ENCODE data around the gene ARMC6.
"Not testable (repeated sequence)": the region's sequence is repeated elsewhere in the genome, so short reads cannot be mapped to it uniquely, and the experiment has no call there.

DNA sequence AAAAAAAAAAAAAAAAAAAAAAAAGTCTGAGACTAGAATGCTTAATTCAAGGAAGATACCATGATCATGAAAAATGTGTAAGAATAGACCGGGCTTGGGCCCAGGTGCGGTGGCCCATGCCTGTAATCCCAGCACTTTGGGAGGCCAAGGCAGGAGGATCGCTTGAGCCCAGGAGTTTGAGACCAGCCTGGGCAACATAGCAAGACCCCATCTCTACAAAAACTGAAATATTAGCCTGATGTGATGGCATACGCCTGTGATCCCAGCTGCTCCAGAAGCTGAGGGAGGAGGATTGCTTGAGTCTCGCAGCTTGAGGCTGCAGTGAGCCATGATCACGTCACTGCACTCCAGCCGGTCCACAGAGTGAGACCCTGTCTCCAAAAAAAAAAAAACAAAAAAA, 73.5 kb downstream of the ARMC6 start:
- TF ChIP-seq, protein P1, sequence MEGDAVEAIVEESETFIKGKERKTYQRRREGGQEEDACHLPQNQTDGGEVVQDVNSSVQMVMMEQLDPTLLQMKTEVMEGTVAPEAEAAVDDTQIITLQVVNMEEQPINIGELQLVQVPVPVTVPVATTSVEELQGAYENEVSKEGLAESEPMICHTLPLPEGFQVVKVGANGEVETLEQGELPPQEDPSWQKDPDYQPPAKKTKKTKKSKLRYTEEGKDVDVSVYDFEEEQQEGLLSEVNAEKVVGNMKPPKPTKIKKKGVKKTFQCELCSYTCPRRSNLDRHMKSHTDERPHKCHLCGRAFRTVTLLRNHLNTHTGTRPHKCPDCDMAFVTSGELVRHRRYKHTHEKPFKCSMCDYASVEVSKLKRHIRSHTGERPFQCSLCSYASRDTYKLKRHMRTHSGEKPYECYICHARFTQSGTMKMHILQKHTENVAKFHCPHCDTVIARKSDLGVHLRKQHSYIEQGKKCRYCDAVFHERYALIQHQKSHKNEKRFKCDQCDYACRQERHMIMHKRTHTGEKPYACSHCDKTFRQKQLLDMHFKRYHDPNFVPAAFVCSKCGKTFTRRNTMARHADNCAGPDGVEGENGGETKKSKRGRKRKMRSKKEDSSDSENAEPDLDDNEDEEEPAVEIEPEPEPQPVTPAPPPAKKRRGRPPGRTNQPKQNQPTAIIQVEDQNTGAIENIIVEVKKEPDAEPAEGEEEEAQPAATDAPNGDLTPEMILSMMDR (IDR thresholded peaks at IDR 0.05) = not testable (repeated sequence)
- not testable (repeated sequence) for TF ChIP-seq POLR2A (IDR thresholded peaks at IDR 0.05; ENCODE audit: low read depth); POLR2AphosphoS5 (IDR thresholded peaks at IDR 0.05); EP300 (IDR thresholded peaks at IDR 0.05)
